ENCODE results near the gene PAN3.
A peak's percentile ranks its signal among the peaks of the same experiment; 100 is the strongest.

The PAN3 gene

DNA sequence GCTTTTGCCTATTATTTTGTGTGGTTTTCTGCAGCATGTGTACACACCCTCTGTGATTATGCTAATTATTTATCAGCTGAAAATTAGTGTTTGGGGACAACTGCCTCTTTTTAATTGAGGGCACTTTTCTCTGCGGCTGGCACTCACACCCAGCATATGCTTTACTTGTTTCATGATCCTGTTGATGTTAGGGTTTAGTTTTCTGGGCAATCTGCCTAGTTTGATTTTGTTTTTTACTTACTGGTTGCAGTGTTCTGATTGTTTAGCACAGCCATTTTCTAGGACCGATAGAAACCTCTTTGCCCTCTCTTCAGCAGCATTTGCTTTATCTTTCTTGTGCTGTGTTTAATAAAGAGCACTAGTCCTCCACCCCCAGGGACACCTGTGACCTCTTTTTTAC, 161.6 kb downstream of the PAN3 start:
- H3K27ac ChIP-seq: no peak overlapping the region
- TF ChIP-seq ZFX (IDR thresholded peaks at IDR 0.05; ENCODE audit: borderline replicate concordance): no peak
- TF ChIP-seq, protein P1, sequence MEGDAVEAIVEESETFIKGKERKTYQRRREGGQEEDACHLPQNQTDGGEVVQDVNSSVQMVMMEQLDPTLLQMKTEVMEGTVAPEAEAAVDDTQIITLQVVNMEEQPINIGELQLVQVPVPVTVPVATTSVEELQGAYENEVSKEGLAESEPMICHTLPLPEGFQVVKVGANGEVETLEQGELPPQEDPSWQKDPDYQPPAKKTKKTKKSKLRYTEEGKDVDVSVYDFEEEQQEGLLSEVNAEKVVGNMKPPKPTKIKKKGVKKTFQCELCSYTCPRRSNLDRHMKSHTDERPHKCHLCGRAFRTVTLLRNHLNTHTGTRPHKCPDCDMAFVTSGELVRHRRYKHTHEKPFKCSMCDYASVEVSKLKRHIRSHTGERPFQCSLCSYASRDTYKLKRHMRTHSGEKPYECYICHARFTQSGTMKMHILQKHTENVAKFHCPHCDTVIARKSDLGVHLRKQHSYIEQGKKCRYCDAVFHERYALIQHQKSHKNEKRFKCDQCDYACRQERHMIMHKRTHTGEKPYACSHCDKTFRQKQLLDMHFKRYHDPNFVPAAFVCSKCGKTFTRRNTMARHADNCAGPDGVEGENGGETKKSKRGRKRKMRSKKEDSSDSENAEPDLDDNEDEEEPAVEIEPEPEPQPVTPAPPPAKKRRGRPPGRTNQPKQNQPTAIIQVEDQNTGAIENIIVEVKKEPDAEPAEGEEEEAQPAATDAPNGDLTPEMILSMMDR (IDR thresholded peaks at IDR 0.05): no peak

DNA sequence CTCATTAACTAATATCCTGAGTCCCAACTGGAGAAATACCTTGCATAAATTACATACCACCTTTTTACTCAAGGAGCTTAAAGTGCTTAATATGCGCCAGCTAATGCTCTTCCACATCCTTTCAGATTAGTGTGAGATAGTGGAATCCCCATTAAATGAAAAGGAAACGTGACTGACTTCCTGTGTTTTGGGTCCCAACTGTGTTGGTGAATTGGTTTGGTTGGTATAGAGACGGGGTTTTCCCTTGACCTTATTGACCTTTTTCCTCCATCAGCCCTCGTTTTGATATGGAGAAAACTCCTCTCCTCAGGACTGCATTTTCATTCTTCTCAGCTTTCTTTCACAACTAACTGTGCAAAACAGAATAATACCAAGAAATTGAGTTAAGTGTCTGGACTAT, 163.5 kb downstream of the PAN3 start:
- H3K27ac ChIP-seq: no peak overlapping the region
- no peak for TF ChIP-seq ZFX (IDR thresholded peaks at IDR 0.05; ENCODE audit: borderline replicate concordance)
- TF ChIP-seq, protein P1 (IDR thresholded peaks at IDR 0.05): no peak

DNA sequence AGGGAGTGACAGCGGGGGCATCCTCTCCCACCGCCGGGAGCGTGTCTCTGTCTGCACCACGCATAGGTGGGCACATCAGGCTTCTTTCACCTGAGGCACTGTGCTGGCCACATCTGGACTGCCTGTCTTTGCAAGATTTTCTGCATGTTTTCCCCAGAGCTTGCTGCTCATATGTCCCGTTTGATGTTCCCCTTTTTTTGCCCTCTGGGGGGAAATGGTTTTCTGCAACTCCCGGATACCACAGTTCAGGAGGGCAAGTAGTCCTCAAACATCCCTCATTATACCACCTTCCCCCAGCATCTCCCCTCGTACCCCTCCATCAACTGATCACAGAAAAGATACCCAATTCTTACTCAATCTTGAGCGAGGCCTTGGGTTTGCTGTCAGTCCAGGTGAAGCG, 168.0 kb downstream of the PAN3 start:
- no peak for TF ChIP-seq ZFX (IDR thresholded peaks at IDR 0.05; ENCODE audit: borderline replicate concordance)
- TF ChIP-seq, protein P1 (IDR thresholded peaks at IDR 0.05): no peak
- no peak overlapping the region for H3K27ac ChIP-seq

DNA sequence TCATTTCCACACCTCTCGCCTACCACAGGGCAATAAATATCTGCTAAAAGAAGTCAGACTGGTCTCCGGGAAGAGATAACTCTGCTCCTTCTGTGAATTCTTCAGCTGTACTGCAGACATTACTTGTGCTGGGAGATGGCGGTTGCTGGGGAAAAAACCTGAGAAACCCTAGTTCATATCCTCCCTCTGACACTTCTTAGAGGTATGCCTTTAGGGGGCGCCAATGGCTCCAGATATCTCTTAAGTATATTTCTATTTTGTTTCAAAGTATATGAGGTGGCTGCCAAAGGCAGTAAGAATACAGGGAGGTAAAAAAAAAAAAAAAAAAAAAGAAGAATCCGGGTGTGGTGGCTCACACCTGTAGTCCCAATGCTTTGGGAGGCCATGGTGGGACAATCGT, 175.2 kb downstream of the PAN3 start:
- H3K27ac ChIP-seq: no peak overlapping the region
- TF ChIP-seq, protein P1 (IDR thresholded peaks at IDR 0.05): peak; percentile 17; the same call in 1 of the 2 replicates
- no peak for TF ChIP-seq ZFX (IDR thresholded peaks at IDR 0.05; ENCODE audit: borderline replicate concordance)

DNA sequence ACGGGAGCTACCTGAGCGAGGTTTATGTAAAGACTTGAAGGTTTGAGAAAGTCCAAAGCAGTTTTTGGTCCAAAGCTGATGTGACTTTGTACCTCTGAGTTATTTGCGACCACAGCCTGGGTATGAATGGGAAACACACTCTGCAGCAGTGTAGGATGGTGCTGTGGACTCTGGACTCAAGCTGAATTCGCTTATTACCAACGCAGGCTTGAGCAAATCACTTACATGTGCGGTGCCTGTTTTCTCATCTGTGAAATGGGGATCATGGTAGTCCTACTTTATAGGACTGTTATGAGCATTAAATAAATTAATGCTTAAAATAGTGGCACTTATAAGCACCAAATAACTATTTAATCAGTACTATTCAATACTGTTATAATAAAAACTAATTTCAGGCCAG, 176.5 kb downstream of the PAN3 start:
- TF ChIP-seq ZFX (IDR thresholded peaks at IDR 0.05; ENCODE audit: borderline replicate concordance): no peak
- no peak overlapping the region for H3K27ac ChIP-seq

DNA sequence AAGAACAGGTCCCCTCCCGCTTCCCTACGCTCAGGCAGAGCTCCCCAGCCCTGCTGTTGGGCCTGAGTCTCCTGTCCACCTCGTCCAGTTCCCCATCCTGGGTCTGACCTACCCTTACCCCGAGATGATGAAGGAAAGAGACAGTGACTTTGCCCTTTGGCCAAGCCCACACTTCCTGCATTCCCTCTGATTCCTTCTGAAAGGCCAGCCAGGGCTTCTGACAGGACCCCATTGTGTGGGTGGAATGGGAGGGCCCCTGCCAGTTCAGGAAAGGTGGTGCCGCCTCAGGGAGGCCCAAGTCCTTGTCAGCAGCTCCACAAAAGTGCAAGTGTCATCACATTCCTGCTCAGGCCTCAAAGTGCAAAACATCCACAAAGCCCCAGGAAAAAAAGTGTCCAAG, 177.8 kb downstream of the PAN3 start:
- TF ChIP-seq ZFX (IDR thresholded peaks at IDR 0.05; ENCODE audit: borderline replicate concordance): no peak
- TF ChIP-seq, protein P1 (IDR thresholded peaks at IDR 0.05): no peak
- no peak overlapping the region for H3K27ac ChIP-seq

DNA sequence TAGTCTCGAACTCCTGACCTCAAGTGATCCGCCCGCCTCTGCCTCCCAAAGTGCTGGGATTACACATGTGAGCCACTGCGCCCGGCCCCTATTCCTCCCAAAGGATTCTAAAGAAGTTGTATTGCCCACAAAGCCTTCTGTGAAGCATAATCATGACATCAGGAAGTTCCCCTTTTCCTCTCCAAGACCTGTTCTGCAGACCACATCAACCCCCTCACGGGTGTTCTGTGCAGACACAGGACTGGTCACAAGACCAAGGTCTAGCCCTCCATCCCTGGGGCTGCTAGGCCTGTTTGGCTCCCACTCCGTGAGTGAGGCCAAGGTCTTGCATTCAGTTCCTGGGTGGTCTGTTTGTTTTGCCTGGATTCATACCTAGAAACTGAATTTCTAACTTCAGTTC, 178.5 kb downstream of the PAN3 start:
- no peak overlapping the region for H3K27ac ChIP-seq

DNA sequence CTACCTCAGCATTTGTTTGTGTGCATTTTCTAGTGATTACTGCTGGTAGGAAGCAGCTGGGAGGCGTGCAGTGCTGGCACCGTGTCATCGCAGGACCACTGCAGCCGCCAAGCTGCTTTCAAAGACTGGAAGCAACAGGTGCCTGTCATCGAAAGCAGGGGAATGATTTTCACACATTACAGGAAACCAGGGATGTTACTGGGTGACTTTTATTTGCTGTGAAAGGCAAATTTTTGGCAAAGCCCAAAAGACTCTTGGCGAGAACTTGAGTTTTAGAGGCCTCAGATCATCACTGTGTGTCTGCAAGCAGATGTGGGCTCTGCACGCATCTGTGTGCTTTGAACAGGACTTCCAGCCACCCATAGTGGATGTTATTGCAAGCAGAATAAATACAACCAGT, 180.2 kb downstream of the PAN3 start:
- TF ChIP-seq ZFX (IDR thresholded peaks at IDR 0.05; ENCODE audit: borderline replicate concordance): no peak
- TF ChIP-seq, protein P1 (IDR thresholded peaks at IDR 0.05): no peak
- no peak overlapping the region for H3K27ac ChIP-seq

More for the DNA sequence above, 178.5 kb downstream of the PAN3 start:
- TF ChIP-seq, protein P1 (IDR thresholded peaks at IDR 0.05): no peak
- no peak for TF ChIP-seq ZFX (IDR thresholded peaks at IDR 0.05; ENCODE audit: borderline replicate concordance)

Measured in 22Rv1 (cell line).